Lower lobe of right lung (tissue), 2 donors: ENCODE results near the gene ANKS3. TPM values are rescaled to one million over a fixed set of nuclear protein-coding genes. Genes with fewer than 3 reads are reported as not detected.
A peak's percentile ranks its signal among the peaks of the same experiment; 100 is the strongest.

ENCODE experiments used
- ATAC-seq, 2 donors: fragments of 200-7000 bp; cut with Tn5 transposase; one replicate each; pipeline ENCODE4 v1.9.1; 2020 to 2022; ENCODE audit warnings: mild to moderate bottlenecking in 2 of 2, moderate library complexity in 2 of 2
- DNase-seq: peaks from one replicate; pipeline ENCODE4 v3.0.0-alpha.2; 2020
- H3K27ac ChIP-seq: fragments of 200-600 bp; one replicate; pipeline ENCODE4 v1.8.0; 2022
- H3K27me3 ChIP-seq: fragments of 200-600 bp; one replicate; pipeline ENCODE4 v1.8.0; 2022; ENCODE audit warnings: low read depth
- H3K36me3 ChIP-seq: fragments of 200-600 bp; one replicate; pipeline ENCODE4 v1.8.0; 2022; ENCODE audit warnings: mild to moderate bottlenecking
- H3K4me1 ChIP-seq: fragments of 200-600 bp; one replicate; pipeline ENCODE4 v1.8.0; 2022
- H3K4me3 ChIP-seq: fragments of 200-600 bp; one replicate; pipeline ENCODE4 v1.8.0; 2022; ENCODE audit warnings: mild to moderate bottlenecking
- H3K9me3 ChIP-seq: fragments of 200-600 bp; one replicate; pipeline ENCODE4 v1.8.0; 2022
- intact Hi-C: fragments of 100-400 bp; cut with DNase I; formaldehyde crosslinking; loops from one replicate; pipeline ENCODE4 v1.11.0; 2022
- total RNA-seq: library from RNA; stranded (reverse); fragmentation: NEBNext Ultra II Directional; extraction: Animal tissue kit (Norgen Biotek cat#: 25700); gene quantifications from one replicate; pipeline ENCODE4 v1.2.1, GENCODE V29; 2021
- TF ChIP-seq, protein P1 (sequence below): fragments of 200-600 bp; IDR thresholded peaks from one replicate; pipeline ENCODE4 v1.8.0; 2022; ENCODE audit warnings: antibody characterized with exemption, mild to moderate bottlenecking
- donor health status: DM: no; HTN: yes; CAD: no; lungs with severe emphysema.

Gene ANKS3
- total RNA-seq, 1 donor from 2014 or later, result 20.6 TPM

DNA sequence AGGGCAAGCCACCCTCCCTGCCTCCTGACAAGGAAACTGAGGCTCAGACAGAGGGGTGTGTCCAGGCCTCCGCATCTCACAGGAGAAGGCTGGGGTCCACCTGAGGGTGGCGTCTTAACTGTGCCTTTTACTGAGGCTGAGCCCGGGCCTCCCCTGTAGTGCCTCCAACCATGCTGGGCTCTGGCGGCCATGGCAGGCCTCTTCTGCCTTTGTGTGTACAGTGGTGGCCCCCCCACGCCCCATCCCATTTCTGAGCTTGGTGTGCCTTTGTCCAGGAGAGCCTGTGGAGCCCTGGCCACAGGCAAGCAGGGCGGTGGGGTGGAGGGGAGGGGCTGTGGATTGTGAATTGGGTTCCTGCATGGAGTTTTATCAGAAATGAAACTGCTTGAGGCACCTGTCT is 78.3 kb downstream of the ANKS3 start:
- H3K4me3 ChIP-seq, result no peak overlapping the region

DNA sequence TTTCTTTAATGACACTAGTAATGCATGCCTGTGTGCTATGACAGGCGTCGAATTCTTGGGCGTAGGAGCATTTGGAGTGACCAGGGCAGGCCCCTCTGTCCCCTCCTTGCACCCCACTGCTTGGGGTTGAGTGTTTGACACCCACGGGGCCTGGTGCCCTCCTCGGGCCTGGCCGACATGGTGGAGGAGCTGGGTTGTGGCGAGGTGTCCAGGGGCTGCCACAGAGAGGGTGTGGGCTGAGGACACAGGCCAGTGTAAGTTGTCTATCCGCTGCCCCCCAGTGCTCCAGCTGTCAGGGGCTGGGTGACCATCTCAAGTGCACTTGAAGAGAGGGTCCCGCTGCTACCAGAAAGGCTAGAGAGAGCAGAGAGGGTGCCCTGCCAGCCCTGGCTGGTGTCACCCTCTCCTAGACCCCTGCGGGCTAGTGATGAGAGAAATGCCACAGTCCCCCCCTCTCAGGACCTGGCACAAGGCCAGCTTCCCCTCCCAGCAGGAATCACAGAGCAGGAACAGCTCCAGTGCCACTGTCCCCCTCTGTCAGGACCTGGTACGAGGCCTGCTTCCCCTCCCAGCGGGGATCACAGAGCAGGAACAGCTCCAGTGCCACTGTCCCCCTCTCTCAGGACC is 79.0 kb downstream of the ANKS3 start:
- Histone ChIP-seq H3K4me1 (peaks cover 47% of the 10 kb centered on the region), H3K9me3 (no peaks in the 10 kb centered on the region), H3K27me3 (no peaks in the 10 kb centered on the region), H3K4me3 (no peak overlapping the region), H3K27ac (peak overlapping the region; percentile 76), H3K36me3 (peaks cover 97% of the 10 kb centered on the region)
- DNase-seq (no peak), ATAC-seq (peak in 1 of 2 donors; percentile 2)
- TF ChIP-seq, protein P1, sequence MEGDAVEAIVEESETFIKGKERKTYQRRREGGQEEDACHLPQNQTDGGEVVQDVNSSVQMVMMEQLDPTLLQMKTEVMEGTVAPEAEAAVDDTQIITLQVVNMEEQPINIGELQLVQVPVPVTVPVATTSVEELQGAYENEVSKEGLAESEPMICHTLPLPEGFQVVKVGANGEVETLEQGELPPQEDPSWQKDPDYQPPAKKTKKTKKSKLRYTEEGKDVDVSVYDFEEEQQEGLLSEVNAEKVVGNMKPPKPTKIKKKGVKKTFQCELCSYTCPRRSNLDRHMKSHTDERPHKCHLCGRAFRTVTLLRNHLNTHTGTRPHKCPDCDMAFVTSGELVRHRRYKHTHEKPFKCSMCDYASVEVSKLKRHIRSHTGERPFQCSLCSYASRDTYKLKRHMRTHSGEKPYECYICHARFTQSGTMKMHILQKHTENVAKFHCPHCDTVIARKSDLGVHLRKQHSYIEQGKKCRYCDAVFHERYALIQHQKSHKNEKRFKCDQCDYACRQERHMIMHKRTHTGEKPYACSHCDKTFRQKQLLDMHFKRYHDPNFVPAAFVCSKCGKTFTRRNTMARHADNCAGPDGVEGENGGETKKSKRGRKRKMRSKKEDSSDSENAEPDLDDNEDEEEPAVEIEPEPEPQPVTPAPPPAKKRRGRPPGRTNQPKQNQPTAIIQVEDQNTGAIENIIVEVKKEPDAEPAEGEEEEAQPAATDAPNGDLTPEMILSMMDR, result no peak
- intact Hi-C loops, result no loop called here

More for the DNA sequence above, 78.3 kb downstream of the ANKS3 start:
- no peaks in the 10 kb centered on the region for H3K27me3 ChIP-seq
- TF ChIP-seq, protein P1, result no peak
- no peak for ATAC-seq
- peak overlapping the region; percentile 76 for H3K27ac ChIP-seq
- no peaks in the 10 kb centered on the region for H3K9me3 ChIP-seq
- H3K36me3 ChIP-seq, result peaks cover 94% of the 10 kb centered on the region
- H3K4me1 ChIP-seq, result peaks cover 54% of the 10 kb centered on the region
- intact Hi-C loops, result no loop called here
- DNase-seq, result no peak

DNA sequence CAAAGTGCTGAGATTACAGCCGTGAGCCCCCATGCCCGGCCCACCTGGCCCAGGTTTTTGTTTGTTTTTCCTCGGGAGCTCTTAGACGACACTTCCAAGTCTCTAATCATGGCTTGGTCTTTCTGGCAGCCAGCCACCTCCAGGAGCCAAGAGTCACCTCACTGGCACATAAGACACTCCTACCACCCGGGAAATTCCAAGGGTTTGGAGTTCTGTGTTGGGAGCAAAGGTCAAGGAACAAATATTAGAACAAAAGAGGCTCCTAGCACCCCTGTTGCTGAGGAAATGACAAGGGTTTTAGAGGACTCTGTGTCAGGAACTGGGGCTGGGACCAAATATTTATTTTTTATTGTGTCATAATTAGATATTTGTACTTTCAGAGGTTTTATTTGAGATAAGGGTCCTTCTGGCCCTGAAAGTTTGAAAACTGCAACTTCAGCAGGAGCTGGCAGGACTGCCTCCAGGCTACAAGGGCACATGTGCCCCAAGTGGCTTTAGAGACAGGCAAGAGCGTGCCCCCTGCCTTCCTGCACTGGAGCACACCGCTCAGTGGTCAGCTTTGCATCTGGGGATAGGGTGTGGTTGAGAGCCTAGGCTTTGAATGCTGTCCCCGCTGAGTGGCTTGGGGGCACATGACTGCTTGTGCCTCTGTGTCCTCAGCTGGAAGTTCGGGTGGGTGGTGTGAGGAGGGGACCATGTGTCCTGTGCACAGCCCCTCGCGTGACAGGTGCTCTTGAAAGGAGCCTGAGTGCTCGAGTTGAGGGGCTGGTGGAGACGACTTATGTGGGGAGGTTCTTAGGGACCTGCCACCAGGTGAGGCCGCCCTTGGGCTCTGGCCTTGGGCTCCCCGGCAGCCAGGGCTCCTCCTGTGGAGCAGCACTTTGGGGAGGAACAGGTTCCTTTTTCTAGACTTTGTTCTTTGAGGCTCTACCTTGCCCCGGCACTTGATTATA is 79.8 kb downstream of the ANKS3 start:
- TF ChIP-seq, protein P1, result peak; percentile 13
- Histone ChIP-seq H3K36me3 (peaks cover 90% of the 10 kb centered on the region), H3K4me1 (peaks cover 45% of the 10 kb centered on the region), H3K4me3 (no peak overlapping the region), H3K9me3 (no peaks in the 10 kb centered on the region), H3K27ac (peak overlapping the region; percentile 76), H3K27me3 (no peaks in the 10 kb centered on the region)
- intact Hi-C loops, result no loop called here
- DNase-seq (peak; percentile 88), ATAC-seq (peak; percentile 88 to 89)

DNA sequence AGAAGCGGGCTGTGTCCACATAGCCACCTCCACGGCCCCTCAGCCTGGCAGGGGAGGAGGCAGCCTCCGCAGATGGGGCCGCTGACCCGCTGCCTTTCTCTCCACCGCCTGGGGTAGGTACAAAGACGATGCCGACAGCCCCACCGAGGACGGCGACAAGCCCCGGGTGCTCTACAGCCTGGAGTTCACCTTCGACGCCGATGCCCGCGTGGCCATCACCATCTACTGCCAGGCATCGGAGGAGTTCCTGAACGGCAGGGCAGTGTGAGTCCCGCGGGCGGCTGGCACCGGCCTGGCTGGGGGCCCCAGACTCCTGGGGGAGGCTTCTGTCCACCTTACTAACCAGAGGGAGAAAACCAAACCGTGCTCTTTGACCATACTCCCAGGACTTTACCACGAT is 81.5 kb downstream of the ANKS3 start:
- DNase-seq, result no peak
- no peak for ATAC-seq
- H3K9me3 ChIP-seq, result no peaks in the 10 kb centered on the region
- no peaks in the 10 kb centered on the region for H3K27me3 ChIP-seq
- H3K36me3 ChIP-seq, result peaks cover 72% of the 10 kb centered on the region
- H3K4me3 ChIP-seq, result no peak overlapping the region
- TF ChIP-seq, protein P1, result no peak
- intact Hi-C loops, result no loop called here
- peak overlapping the region; percentile 73 for H3K27ac ChIP-seq
- peaks cover 48% of the 10 kb centered on the region for H3K4me1 ChIP-seq

DNA sequence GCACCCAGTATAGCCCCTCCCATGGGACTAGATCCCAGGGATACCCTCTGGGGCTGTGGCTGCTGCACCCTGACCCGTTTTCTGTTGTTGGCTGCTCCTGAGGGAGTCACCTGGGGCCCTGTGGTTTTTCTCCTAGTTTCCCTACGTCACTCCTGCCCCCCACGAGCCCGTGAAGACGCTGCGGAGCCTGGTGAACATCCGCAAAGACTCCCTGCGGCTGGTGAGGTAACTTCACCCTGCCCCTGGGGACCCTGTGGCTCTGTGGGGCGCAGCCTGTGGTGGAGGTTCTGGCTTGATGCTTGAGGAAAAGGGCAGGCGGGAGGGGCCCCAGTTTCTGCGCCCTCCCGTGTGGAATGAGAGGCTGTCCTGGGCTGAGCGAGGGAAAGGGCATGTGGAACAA is 82.2 kb downstream of the ANKS3 start:
- H3K27me3 ChIP-seq, result no peaks in the 10 kb centered on the region
- H3K9me3 ChIP-seq, result no peaks in the 10 kb centered on the region
- no peak for DNase-seq
- H3K27ac ChIP-seq, result peak overlapping the region; percentile 73
- H3K4me3 ChIP-seq, result no peak overlapping the region
- no peak for ATAC-seq
- TF ChIP-seq, protein P1, result no peak
- H3K36me3 ChIP-seq, result peaks cover 65% of the 10 kb centered on the region
- H3K4me1 ChIP-seq, result peaks cover 48% of the 10 kb centered on the region
- intact Hi-C loops, result no loop called here
